ENCODE results near the gene RUBCN.
"Not testable (repeated sequence)": the region's sequence is repeated elsewhere in the genome, so short reads cannot be mapped to it uniquely, and the experiment has no call there.

- not testable (repeated sequence) for TF ChIP-seq MAX (IDR thresholded peaks at IDR 0.05; ENCODE audit: low read depth); REST (IDR thresholded peaks at IDR 0.05; ENCODE audit: low read depth, low read length); CTCF (IDR thresholded peaks at IDR 0.05); EP300 (IDR thresholded peaks at IDR 0.05; ENCODE audit: borderline replicate concordance in 1 of 2, low read depth in 1 of 2, low read length in 1 of 2); CHD2 (IDR thresholded peaks at IDR 0.05; ENCODE audit: low read length, partially characterized antibody); POLR2AphosphoS5 (IDR thresholded peaks at IDR 0.05; ENCODE audit: low read depth, low read length); RAD21 (IDR thresholded peaks at IDR 0.05; ENCODE audit: low read length); RFX5 (IDR thresholded peaks at IDR 0.05; ENCODE audit: low read length); ZBTB33 (IDR thresholded peaks at IDR 0.05; ENCODE audit: borderline replicate concordance, low read depth); NFIC (IDR thresholded peaks at IDR 0.05; ENCODE audit: borderline replicate concordance); SIN3A (IDR thresholded peaks at IDR 0.05; ENCODE audit: borderline replicate concordance, low read depth, low read length); EZH2phosphoT487 (IDR thresholded peaks at IDR 0.05; ENCODE audit: borderline replicate concordance, low read depth); GABPA (IDR thresholded peaks at IDR 0.05; ENCODE audit: low read depth)
Measured at GRCh38 chr3:197731483-197731882, 5.2 kb downstream of the RUBCN start.

Data from SK-N-SH (cell line).